Ovary (tissue), 3 donors: Measurements from ENCODE around the gene IP6K3.

Source experiments
- CTCF ChIP-seq, 3 donors: fragments of 450-650 bp in 2 of 3; fragments of 200-600 bp in 1 of 3; IDR thresholded peaks; one replicate each; pipeline versions ENCODE4 v1.5.1 to v1.8.0; 2016 to 2022; ENCODE audit warnings: antibody characterized with exemption in 3 of 3, mild to moderate bottlenecking in 1 of 3
- EP300 ChIP-seq: sonication (generic); formaldehyde crosslinking; IDR thresholded peaks from one replicate; pipeline ENCODE4 v1.6.1; 2017; ENCODE audit warnings: antibody characterized with exemption
- POLR2A ChIP-seq: fragments of 450-650 bp; IDR thresholded peaks from one replicate; pipeline ENCODE4 v1.6.1; 2017; ENCODE audit warnings: antibody characterized with exemption, mild to moderate bottlenecking, moderate library complexity
- donor health status: DM: no; HTN: no; CAD: no.

GRCh38 chr6:33790910-33791309, 44.2 kb upstream of the IP6K3 start:
- TF ChIP-seq EP300, result no peak
- no peak for TF ChIP-seq CTCF (IDR thresholded peaks at IDR 0.05)
- no peak for TF ChIP-seq POLR2A
